Dedifferentiated amniotic fluid mesenchymal stem cell (primary cell): ENCODE measurements around the gene FAAH2.
"Not testable (repeated sequence)": the region's sequence is repeated elsewhere in the genome, so short reads cannot be mapped to it uniquely, and the experiment has no call there.

Source experiments
- DNase-seq: peaks from one replicate; pipeline ENCODE4 v3.0.0-alpha.2; 2016; ENCODE audit errors: extremely low spot score

FAAH2 gene

GRCh38 chrX:57286507-57287251, at the start of gene FAAH2:
FAAH2 (plus strand) TSS chrX:57286706; CDS start chrX:57286826, 120 bp downstream.
- DNase-seq = no peak

GRCh38 chrX:57241967-57242366, 44.5 kb upstream of the FAAH2 start:
- DNase-seq = no peak

- DNase-seq = no peak
These were observed 34.5 kb upstream of the FAAH2 start for GRCh38 chrX:57251965-57252364.

- DNase-seq = no peak
These were observed 21.4 kb upstream of the FAAH2 start for GRCh38 chrX:57265126-57265525.

- DNase-seq = no peak
These were observed 20.2 kb upstream of the FAAH2 start for GRCh38 chrX:57266275-57266674.

GRCh38 chrX:57266871-57267270, 19.6 kb upstream of the FAAH2 start:
- no peak for DNase-seq

GRCh38 chrX:57267308-57267707, 19.2 kb upstream of the FAAH2 start:
- no peak for DNase-seq

- DNase-seq = no peak
These were observed 15.5 kb upstream of the FAAH2 start for GRCh38 chrX:57270980-57271379.

GRCh38 chrX:57282568-57282967, 3.9 kb upstream of the FAAH2 start:
- no peak for DNase-seq

- DNase-seq = no peak
These were observed 1.5 kb upstream of the FAAH2 start for GRCh38 chrX:57285001-57285400.

GRCh38 chrX:57289089-57289488, 2.6 kb downstream of the FAAH2 start:
- no peak for DNase-seq

GRCh38 chrX:57294961-57295360, 8.5 kb downstream of the FAAH2 start:
- DNase-seq = no peak

GRCh38 chrX:57295679-57296078, 9.2 kb downstream of the FAAH2 start:
- not testable (repeated sequence) for DNase-seq

GRCh38 chrX:57313583-57314215, 27.2 kb downstream of the FAAH2 start:
- no peak for DNase-seq

- DNase-seq = no peak
These were observed 42.5 kb downstream of the FAAH2 start for GRCh38 chrX:57329008-57329407.

GRCh38 chrX:57335790-57336189, 49.3 kb downstream of the FAAH2 start:
- not testable (repeated sequence) for DNase-seq

GRCh38 chrX:57353472-57354132, 67.1 kb downstream of the FAAH2 start:
- no peak for DNase-seq

GRCh38 chrX:57364145-57364544, 77.6 kb downstream of the FAAH2 start:
- DNase-seq = no peak

- DNase-seq = no peak
These were observed 79.9 kb downstream of the FAAH2 start for GRCh38 chrX:57366430-57366829.

GRCh38 chrX:57367649-57368048, 81.1 kb downstream of the FAAH2 start:
- no peak for DNase-seq

- DNase-seq = no peak
These were observed 81.7 kb downstream of the FAAH2 start for GRCh38 chrX:57368158-57368557.

GRCh38 chrX:57379296-57379695, 92.8 kb downstream of the FAAH2 start:
- DNase-seq = no peak
